Measurements from ENCODE around the gene PLK3.

GRCh38 chr1:44820328-44821239, 20.4 kb downstream of the PLK3 start:
- TF ChIP-seq CTCF (conservative IDR thresholded peaks at IDR 0.05 in 1 of 2, IDR thresholded peaks at IDR 0.05 in 1 of 2; ENCODE audit: extremely low read depth in 1 of 2, insufficient read depth in 1 of 2, low read depth in 1 of 2, low read length in 2 of 2) (no peak), EZH2 (IDR thresholded peaks at IDR 0.05; ENCODE audit: borderline replicate concordance, low read length) (no peak)

All from mammary epithelial cell (primary cell).